ENCODE data around the gene ATXN7. TPM values are rescaled to one million over a fixed set of nuclear protein-coding genes. Genes with fewer than 3 reads are reported as not detected.

ATXN7 gene
- total RNA-seq, 1 donor from 2014 or later: 27.0 TPM

DNA sequence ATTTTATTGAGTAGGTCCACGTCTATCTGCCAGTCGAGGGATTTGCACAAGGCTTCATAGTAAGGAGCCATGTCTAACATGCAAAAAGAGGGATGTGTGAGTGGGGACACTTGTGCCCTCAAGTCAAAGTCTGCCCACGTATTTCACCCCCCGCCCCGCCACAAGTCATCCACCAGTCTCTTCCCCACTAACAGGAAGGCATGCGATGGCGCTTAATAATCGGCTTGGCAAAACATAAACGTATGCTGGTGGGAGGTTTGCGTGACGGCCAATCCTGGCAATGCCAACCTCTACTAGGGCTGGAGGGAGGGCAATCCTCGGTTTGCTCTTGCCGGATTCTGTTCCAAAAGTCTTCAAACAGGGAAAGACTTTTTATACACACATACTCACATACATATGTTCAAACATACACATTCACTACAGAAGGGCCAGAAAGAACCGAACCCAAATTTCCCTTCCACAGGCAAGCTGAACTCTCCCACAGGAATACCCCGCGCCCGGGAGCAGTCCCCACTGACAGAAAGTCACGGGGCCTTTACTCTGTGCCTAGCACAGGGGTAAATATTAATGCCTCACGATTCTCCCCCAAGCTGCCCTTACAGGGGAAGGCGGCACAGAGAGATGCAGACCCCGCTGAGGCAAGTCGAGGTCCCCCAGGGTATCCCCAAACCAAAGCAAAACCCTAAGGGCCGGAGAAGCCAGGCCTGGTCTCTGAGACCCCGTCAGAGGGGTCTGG lies 159.0 kb downstream of the ATXN7 start:
- DNase-seq: no peak

GRCh38 chr3:64023187-64023860 lies 159.7 kb downstream of the ATXN7 start, which contains the start of gene PSMD6:
TSS of gene PSMD6 (minus strand) at chr3:64023494. CDS start at chr3:64023419, 75 bp downstream.
- DNase-seq: peak; percentile 85

DNA sequence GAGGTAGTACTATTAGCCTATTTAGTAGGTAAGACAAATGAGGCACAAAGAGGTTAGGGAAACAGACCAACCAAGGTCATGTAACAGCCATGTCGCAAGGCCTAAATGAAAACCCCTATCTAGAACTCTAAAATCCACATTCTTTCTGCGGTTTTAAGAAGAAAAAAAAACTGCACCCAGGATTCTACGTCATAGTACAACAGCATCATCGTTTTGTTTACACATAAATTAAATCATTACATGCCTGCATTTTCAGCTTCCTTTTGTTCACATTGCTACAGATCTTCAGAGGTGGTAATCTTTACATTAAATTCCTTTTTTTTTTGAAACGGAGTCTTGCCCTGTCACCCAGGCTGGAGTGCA lies 160.2 kb downstream of the ATXN7 start:
- no peak for DNase-seq

GRCh38 chr3:64026346-64026745 lies 162.7 kb downstream of the ATXN7 start:
- no peak for DNase-seq

DNA sequence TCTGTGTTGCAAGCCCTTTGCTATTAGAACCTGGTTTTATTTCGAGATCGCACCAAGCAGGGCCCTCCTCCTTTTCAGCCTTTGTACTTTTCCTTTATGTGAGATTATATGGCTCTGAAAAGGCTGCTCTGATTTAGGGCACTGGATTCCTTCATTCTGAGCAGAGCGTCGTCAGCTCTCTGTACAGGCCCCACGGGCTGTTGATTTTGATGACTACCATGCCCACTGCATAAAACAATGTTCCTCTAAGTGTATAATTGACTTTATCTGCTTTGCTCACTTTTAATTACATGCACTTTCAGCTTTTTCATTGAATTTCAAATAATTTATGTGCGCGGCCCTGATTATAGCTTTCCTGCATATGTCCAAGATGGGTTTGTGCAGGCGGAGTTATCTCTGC lies 164.0 kb downstream of the ATXN7 start:
- no peak for DNase-seq

- no peak for DNase-seq
Observed at GRCh38 chr3:64028754-64029153, 165.1 kb downstream of the ATXN7 start.

GRCh38 chr3:64029287-64029686 lies 165.6 kb downstream of the ATXN7 start:
- DNase-seq: no peak

DNA sequence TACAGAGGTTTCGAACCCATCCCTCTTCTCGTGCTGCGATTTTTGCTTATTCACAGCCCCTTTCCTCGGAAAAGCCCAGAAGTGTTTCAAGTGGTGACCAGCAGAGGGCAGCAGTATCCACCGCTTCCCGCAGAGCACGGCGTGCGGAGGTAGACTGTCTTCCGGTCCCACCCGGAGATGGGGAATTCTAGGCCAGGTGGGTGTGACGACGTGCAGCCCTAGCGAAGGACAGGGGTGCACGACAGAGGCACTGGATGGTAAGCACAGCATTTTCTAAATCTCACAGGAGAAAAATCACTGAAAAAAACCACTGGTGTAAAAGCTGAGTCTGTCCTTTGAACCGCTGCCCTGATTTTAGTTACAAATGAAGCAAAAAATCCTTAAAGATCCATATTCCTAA lies 167.1 kb downstream of the ATXN7 start:
- DNase-seq: peak; percentile 69

DNA sequence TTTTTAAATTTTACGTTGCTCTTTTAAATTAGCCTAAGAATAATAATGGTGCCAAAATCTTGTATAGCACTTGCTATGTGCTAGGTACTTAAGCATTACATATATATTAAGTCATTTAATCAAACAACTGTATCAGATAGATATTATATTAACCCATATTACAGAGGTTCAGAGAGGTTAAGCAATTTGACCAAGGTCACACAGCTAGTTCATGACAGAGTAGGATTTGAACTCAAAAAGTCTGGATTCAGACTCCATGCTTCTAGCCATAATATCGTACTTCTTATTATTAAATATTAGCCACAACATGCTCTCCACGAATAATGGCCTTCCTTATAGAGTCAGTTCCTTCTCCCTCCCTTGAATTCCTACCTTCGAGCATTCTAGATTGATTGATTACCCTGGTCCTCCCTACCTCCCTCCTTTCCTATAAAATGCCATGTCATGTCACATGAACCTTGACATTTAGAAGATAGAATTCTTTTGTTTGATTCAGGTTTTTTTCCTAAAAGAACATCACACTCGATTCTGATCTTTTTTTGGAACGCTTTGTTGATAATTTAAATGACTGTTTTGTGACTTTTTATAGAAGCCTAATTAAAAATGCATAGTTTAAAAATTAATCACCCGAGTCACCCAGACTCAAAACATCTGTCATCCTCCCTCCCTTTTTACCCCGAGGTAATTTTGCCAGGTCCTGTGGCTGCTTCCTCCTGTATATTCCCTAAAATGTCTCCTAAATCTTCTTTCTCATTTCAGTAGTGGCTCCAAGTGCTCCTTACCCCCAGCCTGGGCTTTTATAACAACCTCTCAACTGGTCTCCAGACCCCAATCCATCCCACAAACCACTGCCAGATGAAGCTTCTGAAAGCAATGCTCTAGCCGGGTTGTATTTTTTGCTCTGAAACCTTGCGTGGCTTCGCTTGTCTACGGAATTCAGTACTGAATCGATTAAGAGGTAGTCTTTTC lies 168.2 kb downstream of the ATXN7 start:
- no peak for DNase-seq

GRCh38 chr3:64033069-64033468 lies 169.4 kb downstream of the ATXN7 start:
- no peak for DNase-seq

- DNase-seq: no peak
Observed at GRCh38 chr3:64037084-64037483, 173.4 kb downstream of the ATXN7 start.

DNA sequence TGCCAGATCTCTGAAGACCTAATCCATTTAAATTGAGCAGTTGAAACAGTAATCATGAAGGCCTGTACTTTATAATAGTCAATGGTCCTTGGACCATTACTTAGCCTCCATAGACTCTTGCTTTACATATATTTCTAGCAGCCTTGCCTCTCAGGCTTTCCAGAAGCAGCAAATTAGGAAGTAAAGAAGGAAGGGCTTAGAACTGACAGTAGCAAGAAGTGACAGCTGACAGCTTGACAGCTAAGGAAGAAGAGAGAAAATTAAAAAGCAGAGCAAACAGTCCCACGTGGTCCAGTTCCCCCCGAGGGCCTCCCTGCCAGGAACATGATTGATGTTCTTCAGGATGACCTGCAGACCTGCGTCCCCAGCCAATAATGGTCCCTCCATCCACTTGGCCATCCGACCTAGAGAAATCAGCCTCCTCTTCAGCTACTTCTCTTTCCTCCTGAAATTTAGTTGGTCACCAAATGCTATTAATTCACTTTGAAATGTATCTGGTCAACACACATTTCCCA lies 174.6 kb downstream of the ATXN7 start:
- no peak for DNase-seq

DNA sequence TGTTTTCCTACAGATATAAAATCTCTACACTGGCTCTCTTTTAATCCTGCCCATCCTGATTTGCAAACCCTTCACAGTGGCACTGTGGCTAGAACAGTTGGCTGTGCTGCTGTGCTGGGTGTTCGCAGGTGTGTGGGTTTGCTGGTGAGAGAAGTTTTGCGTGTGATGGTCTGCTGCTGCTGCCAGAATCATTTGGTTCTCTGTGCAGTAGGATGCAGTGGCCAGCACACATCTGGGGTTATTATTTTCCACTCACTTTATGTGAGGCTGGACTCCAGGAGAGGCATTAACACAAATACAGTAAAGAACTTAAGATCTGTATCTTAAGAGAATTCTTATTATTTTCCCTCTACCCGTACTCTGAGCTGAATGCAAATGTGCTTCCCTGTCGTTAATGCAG lies 175.7 kb downstream of the ATXN7 start:
- DNase-seq: no peak

- DNase-seq: peak; percentile 63
Observed at GRCh38 chr3:64039981-64040733, 176.5 kb downstream of the ATXN7 start.

GRCh38 chr3:64042952-64043351 lies 179.3 kb downstream of the ATXN7 start:
- DNase-seq: no peak

DNA sequence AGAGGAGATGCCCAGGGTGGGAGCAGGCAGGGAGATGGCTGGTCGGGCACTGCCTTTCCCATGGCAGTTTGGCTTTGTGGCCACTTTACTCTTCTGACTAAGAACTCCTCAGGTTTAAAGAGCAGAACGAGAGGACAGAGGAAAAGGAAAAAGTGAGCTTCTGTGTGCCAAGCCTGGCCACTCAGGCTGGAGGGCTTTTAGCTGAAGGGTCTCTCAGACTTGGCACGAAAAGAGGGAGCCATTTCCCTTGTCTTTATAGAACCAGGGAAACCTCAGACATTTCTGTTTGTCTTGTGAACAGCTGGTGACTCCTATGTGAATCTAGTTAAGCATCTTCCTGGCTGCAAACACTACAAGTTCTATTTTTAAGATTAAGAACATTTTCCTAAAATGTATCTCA lies 182.9 kb downstream of the ATXN7 start:
- DNase-seq: no peak

GRCh38 chr3:64046996-64047594 lies 183.4 kb downstream of the ATXN7 start:
- no peak for DNase-seq

- no peak for DNase-seq
Observed at GRCh38 chr3:64047787-64048186, 184.1 kb downstream of the ATXN7 start.

- no peak for DNase-seq
Observed at GRCh38 chr3:64048631-64049061, 185.0 kb downstream of the ATXN7 start.

DNA sequence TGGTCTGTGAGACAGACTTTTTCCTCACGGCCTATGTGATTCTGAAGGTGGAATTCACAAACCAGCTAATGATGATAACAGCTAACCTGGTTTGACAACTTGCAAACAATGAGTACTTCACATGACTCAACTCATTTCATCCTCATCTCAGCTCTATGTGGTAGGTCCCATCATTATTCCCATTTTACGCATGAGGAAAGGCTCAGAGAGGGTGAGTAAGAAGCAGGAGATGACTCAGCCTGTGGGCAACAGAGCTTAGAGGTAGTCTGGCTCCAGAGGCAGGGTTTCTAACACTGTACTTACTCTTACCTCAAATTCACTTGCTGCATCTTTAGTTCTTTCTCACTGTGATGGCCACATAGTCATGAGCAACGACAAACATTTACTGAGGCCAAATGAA lies 185.5 kb downstream of the ATXN7 start:
- no peak for DNase-seq

- no peak for DNase-seq
Observed at GRCh38 chr3:64049832-64050231, 186.2 kb downstream of the ATXN7 start.

Data from skin of body (tissue), 2 donors.